NK-92 (cell line): Measurements from ENCODE around the gene AFG3L2.

ENCODE experiments used
- DNase-seq: peaks from one replicate; lab custom pipeline; 2025; ENCODE audit not compliant: unreplicated experiment; lab: John Stamatoyannopoulos, UW

AFG3L2 gene

DNA sequence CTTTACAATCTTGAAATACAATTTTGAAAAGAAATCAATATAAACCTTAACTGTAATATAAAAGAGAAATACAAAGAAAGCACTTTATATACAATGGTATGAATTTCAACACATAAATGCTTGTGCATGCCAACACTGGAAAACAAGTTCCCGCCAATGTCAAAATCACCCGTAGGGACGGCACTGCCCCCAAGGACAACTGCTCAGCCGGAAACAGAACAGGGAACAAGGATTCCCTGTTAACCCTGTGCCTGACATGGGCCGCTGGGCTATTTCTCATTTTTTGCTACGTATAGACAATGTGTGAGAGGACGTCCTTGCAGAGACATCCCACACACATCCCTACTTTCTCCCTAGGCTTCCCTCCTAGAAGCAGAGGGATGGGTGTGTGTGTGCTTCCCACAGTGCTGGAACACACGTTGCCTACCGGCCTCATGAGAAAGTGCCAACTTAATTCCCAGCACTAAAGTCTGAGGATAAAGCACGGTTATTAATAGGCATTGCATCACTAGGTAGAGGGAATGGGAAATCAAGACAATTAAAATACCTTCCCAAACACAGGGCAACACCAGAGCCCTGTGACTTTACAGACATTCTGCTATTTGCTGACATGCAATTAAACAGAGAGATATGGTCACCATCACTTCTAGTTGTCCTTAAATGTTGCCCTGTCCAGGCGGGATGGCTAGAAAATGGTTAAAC is 14.4 kb downstream of the AFG3L2 start:
- DNase-seq = no peak

DNA sequence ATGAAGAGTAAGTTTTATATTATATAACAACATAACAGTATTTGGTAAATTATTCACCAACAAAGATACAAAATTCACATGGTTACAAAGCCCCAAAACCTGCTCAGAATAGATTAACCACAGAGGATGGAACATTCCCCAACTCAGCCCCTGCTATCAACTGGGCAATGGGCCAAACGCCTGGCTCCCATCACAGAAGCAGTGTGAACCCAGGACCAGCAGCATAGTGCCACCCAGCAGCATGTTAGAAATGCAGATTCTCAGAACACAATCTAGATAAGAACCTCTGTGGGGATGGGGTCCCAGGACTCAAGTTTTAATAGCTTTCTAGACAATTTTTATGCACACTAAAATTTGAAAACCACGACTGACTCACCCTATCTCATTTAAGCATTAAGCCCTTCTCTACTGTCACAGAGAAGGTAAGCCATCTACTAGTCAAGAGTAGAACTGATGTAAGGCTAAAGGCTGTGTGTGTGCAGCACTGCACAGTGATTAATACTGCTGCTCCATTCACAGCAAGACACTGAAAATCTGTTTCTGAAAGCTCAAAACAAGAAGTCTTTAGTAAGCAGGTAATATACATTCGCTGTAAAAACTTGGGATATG is 15.2 kb downstream of the AFG3L2 start:
- DNase-seq = no peak

DNA sequence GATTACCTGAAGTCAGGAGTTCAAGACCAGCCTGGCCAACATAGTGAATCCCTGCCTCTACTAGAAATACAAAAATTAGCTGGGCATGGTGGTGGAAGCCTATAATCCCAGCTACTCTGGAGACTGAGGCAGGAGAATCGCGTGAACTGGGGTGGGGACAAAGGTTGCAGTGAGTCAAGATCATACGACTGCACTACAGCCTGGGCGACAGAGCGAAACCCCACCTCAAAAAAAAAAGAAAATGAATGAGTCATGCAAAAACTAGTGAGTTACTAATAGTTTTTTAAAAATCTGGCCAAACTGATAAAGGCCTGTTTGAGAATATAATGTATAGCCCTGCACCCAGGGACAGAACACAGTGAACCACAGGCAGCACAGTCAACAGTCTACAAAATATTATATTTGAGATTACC is 17.5 kb downstream of the AFG3L2 start:
- no peak for DNase-seq

DNA sequence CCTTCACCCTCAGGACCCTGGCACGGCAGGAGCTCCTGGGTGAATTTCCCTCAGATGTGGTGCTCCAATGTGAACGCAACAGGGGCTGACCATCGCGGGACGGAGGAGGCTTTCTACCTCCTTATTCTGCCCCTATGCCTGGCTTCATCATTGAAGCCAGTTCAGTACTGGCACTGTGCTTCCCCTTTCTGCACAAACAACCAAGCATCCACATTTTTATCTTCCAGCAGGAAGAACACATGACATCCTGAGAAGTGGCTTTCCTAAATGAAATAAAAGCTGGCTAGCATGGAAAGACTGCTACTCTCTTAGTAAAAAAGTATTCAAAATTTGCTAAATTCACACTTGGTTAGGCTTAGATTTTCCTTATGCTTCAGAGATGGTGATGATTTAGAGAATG is 24.8 kb downstream of the AFG3L2 start:
- no peak for DNase-seq

DNA sequence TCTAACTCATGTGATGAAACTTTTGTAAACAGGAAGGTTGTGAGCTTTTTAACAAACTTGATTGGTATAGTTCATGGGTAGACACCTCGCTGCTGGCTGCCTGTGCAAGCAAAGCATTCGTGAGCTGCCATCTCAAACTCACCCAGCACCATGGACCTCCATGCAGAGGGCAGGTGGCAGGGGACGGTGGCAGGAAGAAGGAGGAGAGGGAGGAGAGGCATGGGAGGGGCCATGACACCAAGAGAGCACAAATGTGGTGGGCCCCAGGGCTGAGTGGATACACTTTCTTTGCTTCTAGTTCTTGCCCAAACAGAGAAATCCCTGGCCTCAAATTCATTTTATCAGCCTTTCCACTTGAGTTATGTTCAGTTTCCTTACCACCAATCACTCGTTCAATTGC is 29.1 kb downstream of the AFG3L2 start:
- DNase-seq = no peak

DNA sequence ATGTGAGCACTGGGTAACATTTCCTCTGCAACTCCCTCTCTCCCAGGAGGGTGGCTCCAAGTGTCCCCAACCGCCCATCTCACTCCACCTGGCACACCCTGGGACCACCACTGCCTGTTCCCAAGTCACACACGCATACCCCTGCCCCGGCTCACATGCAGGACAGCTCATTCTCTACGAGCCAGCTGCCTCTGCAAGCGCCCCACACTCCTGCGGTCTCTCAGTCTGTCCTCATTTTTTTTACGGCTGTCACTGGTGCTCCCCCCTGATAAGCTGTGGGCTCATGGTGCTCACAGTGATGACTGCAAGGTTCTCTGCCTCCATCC is 30.8 kb downstream of the AFG3L2 start:
- no peak for DNase-seq

DNA sequence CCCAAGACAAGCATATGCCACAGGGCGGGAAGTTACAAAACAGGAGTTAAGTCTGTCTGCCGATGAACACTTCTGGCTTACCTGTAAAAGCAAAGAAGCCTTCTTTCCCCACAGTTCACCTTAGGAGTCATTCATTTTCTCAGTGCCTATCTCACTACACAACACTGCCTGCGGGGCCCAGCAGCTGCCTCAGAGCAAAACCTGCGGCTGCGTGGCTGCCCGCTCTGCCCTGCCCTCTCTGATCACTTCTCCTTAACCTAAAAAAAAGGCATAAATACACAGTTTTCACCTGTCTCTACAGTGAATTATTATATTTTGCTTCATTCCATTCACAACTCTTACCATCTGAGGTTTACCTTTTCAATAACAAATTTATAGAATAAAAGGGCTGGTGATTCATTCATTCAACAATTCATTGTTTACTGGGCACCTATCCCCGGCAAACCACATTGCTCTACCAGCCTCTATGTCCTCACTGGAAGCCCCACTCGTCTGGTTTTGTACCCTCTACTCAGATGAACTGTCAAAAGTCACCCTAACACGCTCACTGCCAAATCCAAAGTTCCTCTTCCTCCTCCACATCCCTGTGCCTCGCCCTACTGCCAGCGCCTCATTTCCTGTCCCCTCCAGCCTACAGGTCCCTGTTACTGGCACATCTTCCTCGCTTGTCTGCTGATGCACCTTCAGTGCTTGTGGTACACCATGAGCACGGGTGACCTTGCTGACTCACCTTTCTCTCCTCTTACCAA is 31.4 kb downstream of the AFG3L2 start:
- DNase-seq = no peak

DNA sequence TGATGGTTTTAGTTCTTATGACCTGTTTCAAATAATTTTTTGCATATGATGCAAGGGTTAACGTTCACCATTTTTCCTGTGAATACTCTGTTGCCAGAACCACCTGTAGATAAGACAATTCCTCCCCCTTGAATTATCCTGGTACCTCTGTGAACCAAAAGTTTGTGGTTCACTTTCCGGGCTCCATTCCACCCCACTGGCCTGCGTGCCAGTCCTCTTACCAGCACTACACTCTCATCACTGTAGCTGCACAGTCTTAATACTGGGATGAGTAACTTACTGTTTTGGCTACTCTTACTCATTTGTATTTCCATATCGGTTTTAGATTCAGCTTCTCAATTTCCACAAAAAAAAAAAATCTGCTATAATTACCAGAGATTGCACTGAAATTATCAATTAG is 34.4 kb downstream of the AFG3L2 start:
- DNase-seq = no peak

DNA sequence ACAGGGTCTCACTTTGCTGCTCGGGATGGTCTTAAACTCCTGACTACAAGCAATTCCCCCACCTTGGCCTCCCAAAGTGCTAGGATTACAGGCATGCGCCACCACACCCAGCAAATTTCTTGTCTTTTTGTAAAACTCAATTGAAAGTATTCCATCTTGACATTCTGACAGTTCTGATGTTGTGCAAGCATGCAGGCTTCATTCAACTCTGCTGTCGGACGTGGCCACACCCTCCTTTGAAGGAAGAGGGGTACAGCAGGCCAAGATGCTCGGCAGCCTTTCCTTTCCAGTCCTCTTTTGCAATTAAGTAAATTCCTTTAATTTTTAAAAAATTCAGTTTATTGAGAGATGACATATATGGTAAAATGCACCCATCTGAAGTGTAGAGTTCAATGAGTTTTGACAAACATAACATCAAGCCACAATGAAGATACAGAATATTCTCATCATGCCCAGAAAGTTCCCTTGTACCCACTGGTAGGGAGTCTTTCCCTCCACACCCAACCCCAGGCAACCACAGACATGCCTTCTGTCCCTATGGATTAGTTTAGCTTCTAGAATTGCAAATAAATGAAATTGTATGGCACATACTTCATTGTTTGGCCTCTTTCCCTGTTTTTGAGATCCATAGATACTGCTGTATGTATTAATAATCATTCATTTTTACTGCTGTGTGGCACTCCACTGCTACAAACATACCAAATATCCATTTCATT is 35.9 kb downstream of the AFG3L2 start:
- no peak for DNase-seq

DNA sequence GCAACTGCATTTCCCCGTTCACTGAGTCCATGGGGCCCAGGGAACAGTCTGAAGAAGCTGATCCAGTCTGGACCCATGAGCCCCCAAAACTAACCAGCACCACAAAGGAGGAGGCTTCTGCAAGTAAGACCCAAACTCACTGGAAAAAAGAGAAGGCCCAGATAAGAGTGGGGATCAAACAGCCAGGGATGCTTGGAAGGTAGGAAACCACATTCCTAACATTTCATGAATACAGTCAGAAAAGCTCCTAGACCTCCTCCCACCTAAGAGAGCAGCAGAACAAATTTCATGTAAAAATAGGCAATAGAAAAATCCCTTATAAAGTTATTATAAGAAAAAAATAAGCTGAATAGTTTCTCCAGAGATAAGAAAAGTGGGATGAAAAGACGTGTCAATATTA is 38.6 kb downstream of the AFG3L2 start:
- DNase-seq = no peak

DNA sequence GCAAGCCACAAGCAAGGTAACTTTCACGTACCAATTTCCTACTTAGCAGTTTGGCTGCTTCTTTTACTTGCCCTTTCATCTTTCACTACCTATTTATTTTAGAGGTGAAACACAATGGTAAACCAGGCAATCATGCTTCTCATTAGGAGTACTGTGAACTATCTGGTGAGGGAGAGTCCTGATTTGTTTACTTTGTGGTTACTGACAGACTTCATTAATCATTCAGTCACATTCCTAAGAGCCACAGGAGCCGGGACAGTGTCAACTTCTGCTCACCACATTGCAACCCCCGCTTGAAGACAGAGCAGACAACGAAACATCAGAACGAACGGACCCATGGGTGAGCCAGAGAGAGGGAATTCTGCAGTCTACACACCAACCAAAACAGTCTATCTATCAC is 40.1 kb downstream of the AFG3L2 start:
- no peak for DNase-seq

DNA sequence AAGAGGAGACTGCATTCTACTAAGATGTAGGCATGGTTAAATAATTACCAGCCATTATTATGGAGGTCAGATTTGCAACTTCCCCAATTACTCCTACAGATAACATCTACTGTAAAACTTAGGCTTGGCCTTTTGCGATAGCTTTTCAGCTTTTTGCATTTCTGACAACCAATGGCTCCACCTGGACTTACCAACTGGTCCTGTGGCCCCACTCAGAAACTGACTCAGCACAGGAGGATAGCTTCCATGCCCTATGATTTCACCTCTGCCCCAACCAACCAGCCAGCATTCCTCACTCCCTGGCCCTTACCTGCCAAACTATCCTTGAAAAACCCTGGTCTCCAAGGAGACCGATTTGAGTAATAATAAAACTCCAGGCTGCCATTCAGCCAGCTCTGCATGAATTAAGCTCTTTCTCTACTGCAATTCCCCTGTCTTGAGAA is 40.8 kb downstream of the AFG3L2 start:
- no peak for DNase-seq

DNA sequence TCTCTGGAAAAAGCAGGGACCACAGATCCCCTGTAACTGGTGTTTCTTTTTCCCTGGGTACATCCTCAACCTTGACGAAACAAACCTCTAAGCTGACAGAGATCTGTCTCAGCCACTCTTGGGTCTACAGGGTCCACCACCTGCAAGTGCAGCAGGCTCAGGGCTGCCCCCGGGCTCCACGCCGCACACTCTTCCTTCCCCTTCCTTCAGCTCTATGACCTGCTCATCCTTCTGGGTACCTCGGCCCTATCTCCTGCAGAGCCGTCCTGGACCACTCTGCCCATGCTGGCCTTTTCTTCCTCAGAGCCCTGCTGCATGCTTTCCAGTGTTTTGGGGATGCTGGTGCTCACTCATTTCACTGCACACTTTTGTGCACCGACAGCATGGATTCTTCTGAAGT is 41.5 kb downstream of the AFG3L2 start:
- no peak for DNase-seq

DNA sequence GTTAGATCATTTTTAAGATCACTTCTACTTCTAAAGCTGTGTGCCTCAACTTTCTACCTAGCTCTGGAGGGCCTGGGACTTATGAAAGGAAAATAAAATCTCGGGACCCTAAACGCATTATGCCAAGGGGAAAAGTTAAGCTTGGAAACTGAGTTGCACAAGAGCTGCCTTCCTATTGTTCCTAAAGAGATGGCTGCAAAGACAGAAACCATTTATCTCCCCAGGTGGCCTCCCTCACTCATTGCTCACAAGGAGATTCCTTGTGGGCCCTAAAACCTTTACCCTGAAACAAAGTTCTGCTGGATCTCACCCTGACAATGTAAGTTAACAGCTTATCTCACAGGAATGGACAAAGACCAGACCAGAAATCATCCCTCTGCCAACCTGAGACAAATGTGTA is 42.2 kb downstream of the AFG3L2 start:
- DNase-seq = no peak

DNA sequence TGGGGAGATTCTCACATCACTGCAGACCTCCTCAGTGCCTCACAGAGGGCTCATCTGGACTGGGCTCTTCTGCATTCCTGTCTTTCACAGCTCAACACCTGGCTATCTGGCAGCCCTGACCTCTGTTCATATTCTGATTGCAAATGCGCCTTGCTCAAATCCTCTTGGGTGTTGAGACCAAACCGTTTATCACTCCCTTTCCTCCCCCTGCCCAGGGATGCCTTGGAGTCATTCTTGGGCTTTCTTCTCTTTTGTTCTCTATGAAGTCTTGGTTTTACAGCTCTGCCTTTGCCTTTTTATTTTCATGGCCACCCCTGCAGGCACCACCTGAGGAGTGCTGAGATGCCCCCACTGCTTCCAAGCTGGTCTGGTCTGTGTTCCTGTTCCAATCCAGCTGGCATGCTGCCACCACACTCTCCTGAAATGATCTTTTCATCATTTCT is 42.6 kb downstream of the AFG3L2 start:
- no peak for DNase-seq

DNA sequence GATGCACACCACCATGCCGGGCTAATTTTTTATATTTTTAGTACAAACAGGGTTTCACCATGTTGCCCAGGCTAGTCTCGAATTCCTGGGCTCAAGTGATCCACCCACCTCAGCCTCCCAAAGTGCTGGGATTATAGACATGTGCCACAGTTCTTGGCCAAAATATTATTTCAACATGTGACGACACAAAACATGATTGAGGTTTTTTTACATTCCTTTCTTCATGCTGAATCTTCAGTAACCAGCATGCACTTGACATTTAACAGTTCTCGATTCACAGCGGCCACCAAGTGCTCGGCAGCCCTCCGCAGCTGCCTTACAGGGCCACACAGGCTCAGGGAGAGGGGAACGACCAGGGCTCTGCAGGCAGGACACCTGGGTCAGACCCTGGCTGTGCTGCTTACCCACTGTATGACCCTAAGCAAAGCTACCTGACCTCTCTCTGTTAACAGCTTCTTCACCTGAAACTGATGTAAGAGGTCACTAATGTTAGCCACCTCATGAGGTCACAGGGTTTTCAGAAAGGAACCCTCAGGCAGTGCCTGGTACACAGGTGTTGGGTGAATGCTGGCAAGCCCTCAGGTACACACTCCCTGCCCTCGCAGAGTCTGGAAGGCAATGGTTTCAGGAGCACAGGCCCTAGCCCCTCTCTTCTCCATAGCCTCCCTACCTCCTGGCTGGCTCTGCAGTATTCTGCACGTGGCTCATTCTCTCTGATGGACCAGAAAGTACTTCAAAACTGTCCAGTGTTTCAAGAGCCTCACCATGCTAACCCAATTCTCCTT is 43.3 kb downstream of the AFG3L2 start:
- DNase-seq = no peak

DNA sequence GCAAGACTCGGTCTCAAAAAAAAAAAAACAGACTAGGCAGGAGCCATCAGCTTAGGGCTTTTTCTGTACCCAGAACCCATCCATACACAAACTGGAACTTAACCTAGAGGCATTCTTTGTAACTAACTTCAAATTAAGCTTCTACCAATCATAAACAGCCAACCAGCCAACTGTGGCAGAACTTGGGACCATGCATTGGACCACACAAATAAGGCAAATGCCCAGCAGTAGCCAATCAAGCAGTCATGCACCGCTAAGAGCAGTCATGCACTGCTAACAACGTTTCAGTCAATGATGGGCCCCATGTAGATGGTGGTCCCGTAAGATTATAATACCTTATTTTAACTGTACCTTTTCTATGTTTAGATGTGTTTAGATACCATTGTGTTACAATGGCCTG is 46.3 kb downstream of the AFG3L2 start:
- DNase-seq = no peak

DNA sequence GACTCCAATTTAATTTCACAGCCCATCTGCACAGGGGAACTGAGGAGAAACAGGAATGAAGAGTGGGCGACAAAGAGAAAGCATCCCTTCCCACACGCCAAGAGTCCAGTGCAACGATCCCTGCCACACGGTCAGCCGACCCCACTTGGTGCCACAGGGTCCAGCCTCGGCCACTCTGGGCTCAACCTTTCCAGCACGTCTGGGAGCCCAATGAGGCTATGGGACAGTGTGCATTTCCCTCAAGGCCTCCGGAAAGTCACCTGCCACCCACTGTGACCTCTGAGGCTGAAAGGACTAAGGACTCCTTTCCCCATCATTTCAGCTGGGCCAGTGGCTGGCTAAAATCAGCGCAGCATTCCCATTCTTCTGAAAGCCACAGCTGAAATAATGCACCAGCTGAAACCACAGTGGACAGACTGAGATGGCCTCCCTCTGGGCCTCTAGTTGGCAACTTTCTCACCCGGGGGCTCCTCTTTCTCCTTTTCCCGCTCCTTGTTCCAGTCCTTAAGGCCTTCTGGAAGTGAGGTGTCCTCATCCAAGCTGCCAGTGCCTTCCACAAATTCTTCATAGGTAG is 47.8 kb downstream of the AFG3L2 start:
- DNase-seq = no peak

DNA sequence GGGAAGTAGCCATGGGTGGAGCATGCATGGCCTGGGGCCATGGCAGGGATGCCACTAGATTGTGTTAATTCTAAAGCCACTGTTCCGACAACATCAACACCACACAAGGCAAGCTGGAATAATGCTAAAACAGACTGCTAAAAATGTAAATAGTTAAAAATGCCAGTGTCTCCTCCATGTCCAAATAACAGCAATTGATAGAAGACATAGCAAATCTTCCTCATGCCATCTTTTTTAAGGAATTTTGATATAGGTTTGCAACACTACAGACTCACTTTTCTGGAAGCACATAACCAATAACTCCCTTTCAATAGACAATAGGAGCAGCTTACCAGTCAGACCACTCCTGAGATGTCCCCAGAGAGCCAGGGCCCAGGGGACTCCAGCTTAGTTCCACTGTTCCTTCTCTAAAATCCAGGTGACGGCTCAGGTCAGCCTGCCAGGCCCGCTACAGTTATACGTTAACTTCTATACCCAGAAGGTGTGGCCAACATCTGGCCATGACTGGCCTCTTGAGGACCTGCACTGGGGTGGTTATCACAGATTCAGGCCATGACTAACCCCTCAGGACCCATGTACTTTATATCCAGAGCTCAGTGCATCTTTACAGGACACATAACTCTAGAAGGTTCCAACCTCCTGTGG is 48.7 kb downstream of the AFG3L2 start:
- DNase-seq = no peak

DNA sequence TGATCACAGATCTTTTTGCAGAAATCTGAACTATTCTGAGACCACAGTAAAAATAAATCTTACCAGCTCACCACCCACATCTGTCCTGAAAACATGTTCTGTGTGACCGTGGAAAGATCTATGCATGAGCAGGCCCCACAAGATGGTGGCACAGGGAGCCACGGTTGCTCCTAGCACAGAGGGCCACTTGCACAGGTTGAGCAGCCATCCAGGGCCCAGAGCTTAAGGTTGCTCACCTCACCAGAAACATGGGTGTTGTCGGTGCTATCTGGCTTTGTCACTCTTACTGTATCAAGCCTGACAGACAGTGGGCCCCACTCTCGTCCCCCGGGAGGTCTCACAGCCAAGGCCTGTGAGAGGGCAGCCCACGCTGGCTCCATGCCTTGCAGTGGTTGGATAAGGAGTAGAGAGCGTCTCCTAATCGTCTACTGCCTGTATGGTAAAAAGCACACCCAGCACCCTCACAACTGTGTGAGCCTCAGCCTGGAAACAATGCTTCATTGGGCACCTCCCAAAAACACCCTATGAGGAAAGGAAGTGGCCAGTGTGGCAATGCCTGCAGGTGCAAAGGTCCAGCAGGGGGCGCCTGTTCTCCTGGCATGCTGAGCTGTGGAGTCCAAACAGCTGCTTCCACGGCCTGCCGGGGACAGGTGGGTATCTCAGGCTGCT is 49.4 kb downstream of the AFG3L2 start:
- DNase-seq = no peak
